ENCODE results near the gene GGTLC2.
"Not testable (repeated sequence)": the region's sequence is repeated elsewhere in the genome, so short reads cannot be mapped to it uniquely, and the experiment has no call there.

DNA sequence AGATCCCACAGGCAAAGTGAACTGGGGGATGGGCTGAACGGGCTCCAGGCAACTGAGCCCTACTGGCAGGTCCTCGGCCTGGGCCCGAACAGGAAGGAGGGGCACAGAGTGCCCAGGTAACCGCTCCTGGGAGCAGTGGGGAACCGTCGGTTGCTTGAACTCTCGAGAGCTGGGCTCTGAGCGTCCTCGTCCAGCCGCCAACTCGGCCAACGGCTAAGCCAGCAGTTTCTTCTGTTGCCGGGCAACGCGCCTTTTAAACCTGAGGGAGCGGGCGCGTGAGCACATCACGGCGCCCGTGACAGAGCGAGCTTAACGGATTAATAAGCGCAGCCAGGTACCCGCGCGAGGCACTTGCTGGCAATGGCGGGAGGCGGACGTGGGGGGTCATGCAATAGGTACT lies at the start of gene GGTLC2:
- TF ChIP-seq, protein P1, sequence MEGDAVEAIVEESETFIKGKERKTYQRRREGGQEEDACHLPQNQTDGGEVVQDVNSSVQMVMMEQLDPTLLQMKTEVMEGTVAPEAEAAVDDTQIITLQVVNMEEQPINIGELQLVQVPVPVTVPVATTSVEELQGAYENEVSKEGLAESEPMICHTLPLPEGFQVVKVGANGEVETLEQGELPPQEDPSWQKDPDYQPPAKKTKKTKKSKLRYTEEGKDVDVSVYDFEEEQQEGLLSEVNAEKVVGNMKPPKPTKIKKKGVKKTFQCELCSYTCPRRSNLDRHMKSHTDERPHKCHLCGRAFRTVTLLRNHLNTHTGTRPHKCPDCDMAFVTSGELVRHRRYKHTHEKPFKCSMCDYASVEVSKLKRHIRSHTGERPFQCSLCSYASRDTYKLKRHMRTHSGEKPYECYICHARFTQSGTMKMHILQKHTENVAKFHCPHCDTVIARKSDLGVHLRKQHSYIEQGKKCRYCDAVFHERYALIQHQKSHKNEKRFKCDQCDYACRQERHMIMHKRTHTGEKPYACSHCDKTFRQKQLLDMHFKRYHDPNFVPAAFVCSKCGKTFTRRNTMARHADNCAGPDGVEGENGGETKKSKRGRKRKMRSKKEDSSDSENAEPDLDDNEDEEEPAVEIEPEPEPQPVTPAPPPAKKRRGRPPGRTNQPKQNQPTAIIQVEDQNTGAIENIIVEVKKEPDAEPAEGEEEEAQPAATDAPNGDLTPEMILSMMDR (IDR thresholded peaks at IDR 0.05; ENCODE audit: low read length) = not testable (repeated sequence)
- not testable (repeated sequence) for TF ChIP-seq EZH2 (IDR thresholded peaks at IDR 0.05; ENCODE audit: borderline replicate concordance, low read length)
